GM12878 (cell line): ENCODE measurements around the gene PPHLN1. TPM values are rescaled to one million over a fixed set of nuclear protein-coding genes. Genes with fewer than 3 reads are reported as not detected.

Experiments used
- BCLAF1 ChIP-seq: fragments of 450-650 bp; IDR thresholded peaks from 2 replicates; pipeline ENCODE4 v1.6.1; 2017; ENCODE audit warnings: antibody characterized with exemption, mild to moderate bottlenecking, moderate library complexity
- CHD4 ChIP-seq: fragments of 200-600 bp; sonication (generic); IDR thresholded peaks from 2 replicates; pipeline ENCODE4 v1.6.1; 2016; ENCODE audit warnings: mild to moderate bottlenecking
- HDAC6 ChIP-seq: fragments of 200-600 bp; sonication (generic); IDR thresholded peaks from one replicate; pipeline ENCODE4 v1.8.0; 2017; ENCODE audit warnings: antibody characterized with exemption; ENCODE audit not compliant: unreplicated experiment
- SMAD5 ChIP-seq: IDR thresholded peaks from 2 replicates; pipeline ENCODE4 v1.6.1; 2016; ENCODE audit warnings: antibody characterized with exemption, low read depth
- ZZZ3 ChIP-seq: IDR thresholded peaks from 2 replicates; pipeline ENCODE4 v1.6.1; 2011; ENCODE audit warnings: low read depth; ENCODE audit not compliant: control insufficient read depth, insufficient read length
- polyA plus RNA-seq, 11 experiments: library from polyadenylated mRNA; depleted of rRNA in 4 of 11; unstranded in 6 of 11; stranded (reverse) in 5 of 11; fragments of >200 nt; fragmentation: Nextera tagmentation in 4 of 11; fragmentation: Illumina TruSeq in 1 of 11; extraction: Ambion mirVana in 4 of 11; extraction: Trizol in 1 of 11; gene quantifications; 1 replicate in 1 of 11; 2 replicates in 10 of 11; pipeline versions ENCODE4 v1.2.1 to v1.2.3, GENCODE V29; 2011 to 2016; ENCODE audit warnings: inconsistent platforms in 2 of 11, missing spikeins in 2 of 11, low read depth in 1 of 11
- total RNA-seq, 4 experiments: library from RNA; depleted of rRNA in 3 of 4; stranded (reverse); fragments of >200 nt in 3 of 4; fragmentation: Illumina TruSeq in 1 of 4; extraction: Trizol in 1 of 4; gene quantifications; 2 replicates each; pipeline versions ENCODE4 v1.2.1 to v1.2.3, GENCODE V29; 2013 to 2021
- TF ChIP-seq, protein P1 (sequence below): fragments of 450-650 bp; IDR thresholded peaks from 2 replicates; pipeline ENCODE4 v1.6.1; 2016; ENCODE audit warnings: mild to moderate bottlenecking, moderate library complexity, borderline replicate concordance
- TF ChIP-seq, protein P2 (sequence below): fragments of 450-650 bp; IDR thresholded peaks from 2 replicates; pipeline ENCODE4 v1.6.1; 2018; ENCODE audit warnings: mild to moderate bottlenecking, low read depth, moderate library complexity; ENCODE audit not compliant: partially characterized antibody
- TF ChIP-seq, protein P3 (sequence below): fragments of 450-650 bp; IDR thresholded peaks from 2 replicates; pipeline ENCODE4 v1.6.1; 2017; ENCODE audit warnings: mild to moderate bottlenecking, moderate library complexity
- TF ChIP-seq, protein P4 (sequence below): IDR thresholded peaks from 2 replicates; pipeline ENCODE4 v1.6.1; 2011; ENCODE audit warnings: borderline replicate concordance, low read depth, mild to moderate bottlenecking, moderate library complexity, mixed read lengths, low read length; ENCODE audit not compliant: insufficient read depth; ENCODE audit errors: extremely low read length

The PPHLN1 gene
- total and polyA plus RNA-seq, 10 of the 15 experiments (the other 5 are each of a cell fraction or from before 2014, with no cell fraction given), result 73.6 to 117 (median 92.1) TPM

- TF ChIP-seq, protein P1, sequence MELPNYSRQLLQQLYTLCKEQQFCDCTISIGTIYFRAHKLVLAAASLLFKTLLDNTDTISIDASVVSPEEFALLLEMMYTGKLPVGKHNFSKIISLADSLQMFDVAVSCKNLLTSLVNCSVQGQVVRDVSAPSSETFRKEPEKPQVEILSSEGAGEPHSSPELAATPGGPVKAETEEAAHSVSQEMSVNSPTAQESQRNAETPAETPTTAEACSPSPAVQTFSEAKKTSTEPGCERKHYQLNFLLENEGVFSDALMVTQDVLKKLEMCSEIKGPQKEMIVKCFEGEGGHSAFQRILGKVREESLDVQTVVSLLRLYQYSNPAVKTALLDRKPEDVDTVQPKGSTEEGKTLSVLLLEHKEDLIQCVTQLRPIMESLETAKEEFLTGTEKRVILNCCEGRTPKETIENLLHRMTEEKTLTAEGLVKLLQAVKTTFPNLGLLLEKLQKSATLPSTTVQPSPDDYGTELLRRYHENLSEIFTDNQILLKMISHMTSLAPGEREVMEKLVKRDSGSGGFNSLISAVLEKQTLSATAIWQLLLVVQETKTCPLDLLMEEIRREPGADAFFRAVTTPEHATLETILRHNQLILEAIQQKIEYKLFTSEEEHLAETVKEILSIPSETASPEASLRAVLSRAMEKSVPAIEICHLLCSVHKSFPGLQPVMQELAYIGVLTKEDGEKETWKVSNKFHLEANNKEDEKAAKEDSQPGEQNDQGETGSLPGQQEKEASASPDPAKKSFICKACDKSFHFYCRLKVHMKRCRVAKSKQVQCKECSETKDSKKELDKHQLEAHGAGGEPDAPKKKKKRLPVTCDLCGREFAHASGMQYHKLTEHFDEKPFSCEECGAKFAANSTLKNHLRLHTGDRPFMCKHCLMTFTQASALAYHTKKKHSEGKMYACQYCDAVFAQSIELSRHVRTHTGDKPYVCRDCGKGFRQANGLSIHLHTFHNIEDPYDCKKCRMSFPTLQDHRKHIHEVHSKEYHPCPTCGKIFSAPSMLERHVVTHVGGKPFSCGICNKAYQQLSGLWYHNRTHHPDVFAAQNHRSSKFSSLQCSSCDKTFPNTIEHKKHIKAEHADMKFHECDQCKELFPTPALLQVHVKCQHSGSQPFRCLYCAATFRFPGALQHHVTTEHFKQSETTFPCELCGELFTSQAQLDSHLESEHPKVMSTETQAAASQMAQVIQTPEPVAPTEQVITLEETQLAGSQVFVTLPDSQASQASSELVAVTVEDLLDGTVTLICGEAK, result peak; percentile 69; the same call in 1 of the 2 replicates
- TF ChIP-seq, protein P2, sequence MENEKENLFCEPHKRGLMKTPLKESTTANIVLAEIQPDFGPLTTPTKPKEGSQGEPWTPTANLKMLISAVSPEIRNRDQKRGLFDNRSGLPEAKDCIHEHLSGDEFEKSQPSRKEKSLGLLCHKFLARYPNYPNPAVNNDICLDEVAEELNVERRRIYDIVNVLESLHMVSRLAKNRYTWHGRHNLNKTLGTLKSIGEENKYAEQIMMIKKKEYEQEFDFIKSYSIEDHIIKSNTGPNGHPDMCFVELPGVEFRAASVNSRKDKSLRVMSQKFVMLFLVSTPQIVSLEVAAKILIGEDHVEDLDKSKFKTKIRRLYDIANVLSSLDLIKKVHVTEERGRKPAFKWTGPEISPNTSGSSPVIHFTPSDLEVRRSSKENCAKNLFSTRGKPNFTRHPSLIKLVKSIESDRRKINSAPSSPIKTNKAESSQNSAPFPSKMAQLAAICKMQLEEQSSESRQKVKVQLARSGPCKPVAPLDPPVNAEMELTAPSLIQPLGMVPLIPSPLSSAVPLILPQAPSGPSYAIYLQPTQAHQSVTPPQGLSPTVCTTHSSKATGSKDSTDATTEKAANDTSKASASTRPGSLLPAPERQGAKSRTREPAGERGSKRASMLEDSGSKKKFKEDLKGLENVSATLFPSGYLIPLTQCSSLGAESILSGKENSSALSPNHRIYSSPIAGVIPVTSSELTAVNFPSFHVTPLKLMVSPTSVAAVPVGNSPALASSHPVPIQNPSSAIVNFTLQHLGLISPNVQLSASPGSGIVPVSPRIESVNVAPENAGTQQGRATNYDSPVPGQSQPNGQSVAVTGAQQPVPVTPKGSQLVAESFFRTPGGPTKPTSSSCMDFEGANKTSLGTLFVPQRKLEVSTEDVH, result peak; percentile 48
- TF ChIP-seq, protein P3, sequence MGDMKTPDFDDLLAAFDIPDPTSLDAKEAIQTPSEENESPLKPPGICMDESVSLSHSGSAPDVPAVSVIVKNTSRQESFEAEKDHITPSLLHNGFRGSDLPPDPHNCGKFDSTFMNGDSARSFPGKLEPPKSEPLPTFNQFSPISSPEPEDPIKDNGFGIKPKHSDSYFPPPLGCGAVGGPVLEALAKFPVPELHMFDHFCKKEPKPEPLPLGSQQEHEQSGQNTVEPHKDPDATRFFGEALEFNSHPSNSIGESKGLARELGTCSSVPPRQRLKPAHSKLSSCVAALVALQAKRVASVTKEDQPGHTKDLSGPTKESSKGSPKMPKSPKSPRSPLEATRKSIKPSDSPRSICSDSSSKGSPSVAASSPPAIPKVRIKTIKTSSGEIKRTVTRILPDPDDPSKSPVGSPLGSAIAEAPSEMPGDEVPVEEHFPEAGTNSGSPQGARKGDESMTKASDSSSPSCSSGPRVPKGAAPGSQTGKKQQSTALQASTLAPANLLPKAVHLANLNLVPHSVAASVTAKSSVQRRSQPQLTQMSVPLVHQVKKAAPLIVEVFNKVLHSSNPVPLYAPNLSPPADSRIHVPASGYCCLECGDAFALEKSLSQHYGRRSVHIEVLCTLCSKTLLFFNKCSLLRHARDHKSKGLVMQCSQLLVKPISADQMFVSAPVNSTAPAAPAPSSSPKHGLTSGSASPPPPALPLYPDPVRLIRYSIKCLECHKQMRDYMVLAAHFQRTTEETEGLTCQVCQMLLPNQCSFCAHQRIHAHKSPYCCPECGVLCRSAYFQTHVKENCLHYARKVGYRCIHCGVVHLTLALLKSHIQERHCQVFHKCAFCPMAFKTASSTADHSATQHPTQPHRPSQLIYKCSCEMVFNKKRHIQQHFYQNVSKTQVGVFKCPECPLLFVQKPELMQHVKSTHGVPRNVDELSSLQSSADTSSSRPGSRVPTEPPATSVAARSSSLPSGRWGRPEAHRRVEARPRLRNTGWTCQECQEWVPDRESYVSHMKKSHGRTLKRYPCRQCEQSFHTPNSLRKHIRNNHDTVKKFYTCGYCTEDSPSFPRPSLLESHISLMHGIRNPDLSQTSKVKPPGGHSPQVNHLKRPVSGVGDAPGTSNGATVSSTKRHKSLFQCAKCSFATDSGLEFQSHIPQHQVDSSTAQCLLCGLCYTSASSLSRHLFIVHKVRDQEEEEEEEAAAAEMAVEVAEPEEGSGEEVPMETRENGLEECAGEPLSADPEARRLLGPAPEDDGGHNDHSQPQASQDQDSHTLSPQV, result no peak
- TF ChIP-seq HDAC6, result no peak
- no peak for TF ChIP-seq CHD4
- TF ChIP-seq BCLAF1, result no peak
- no peak for TF ChIP-seq ZZZ3
- TF ChIP-seq, protein P4, sequence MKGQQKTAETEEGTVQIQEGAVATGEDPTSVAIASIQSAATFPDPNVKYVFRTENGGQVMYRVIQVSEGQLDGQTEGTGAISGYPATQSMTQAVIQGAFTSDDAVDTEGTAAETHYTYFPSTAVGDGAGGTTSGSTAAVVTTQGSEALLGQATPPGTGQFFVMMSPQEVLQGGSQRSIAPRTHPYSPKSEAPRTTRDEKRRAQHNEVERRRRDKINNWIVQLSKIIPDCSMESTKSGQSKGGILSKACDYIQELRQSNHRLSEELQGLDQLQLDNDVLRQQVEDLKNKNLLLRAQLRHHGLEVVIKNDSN, result no peak
- TF ChIP-seq SMAD5, result no peak
These were observed 143.6 kb downstream of the PPHLN1 start (continued) for GRCh38 chr12:42469355-42470175.
